HG03066 (cell line): Measurements from ENCODE around the gene KIAA0232.
"Not testable (repeated sequence)": the region's sequence is repeated elsewhere in the genome, so short reads cannot be mapped to it uniquely, and the experiment has no call there.

Experiments used
- ATAC-seq: cut with Tn5 transposase; IDR thresholded peaks from one replicate; pipeline ENCODE4 v1.9.1; 2021; ENCODE audit warnings: low read depth; ENCODE audit not compliant: unreplicated experiment

KIAA0232 gene

DNA sequence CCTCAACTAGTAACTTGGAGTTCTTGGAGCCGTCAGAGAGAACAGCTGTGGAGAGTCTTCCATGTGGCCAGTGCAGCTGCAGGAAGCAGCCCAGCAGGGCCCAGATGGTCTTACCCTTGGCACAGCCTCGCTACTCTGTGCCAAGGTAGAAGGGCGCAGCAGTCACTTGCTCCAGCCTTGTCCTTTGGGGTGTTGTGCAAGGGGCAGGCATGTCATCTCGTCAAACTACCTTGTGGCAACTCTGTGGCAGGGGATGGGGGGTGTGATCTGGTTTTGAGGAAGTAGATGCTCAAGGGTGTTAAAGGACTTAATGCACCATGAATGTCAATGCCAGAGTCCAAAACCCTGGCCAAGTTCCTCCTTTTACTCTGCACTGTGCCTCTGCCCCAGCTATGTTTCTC lies 92.9 kb downstream of the KIAA0232 start:
- ATAC-seq = no peak

- ATAC-seq = no peak
These were observed 93.9 kb downstream of the KIAA0232 start for GRCh38 chr4:6876440-6876839.

DNA sequence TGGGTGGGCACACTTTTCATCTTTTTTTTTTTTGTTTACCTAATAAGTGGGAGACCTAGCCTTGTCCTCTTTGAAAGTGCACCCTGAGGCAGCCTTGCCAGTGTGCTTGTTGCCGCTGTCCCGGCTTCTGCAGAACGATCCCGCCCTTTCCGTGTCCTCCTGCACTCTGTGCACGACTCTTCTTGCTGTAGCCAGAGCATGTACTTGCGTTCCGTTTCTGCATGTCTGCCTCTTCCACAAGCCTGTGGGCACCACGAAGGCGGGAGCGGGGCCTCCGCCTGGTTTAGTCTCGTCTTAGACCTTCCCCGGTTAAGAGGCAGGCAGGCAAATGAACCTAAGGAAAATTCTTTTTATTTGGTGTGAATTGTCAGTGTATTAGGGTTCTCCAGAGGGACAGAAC lies 94.5 kb downstream of the KIAA0232 start:
- no peak for ATAC-seq

DNA sequence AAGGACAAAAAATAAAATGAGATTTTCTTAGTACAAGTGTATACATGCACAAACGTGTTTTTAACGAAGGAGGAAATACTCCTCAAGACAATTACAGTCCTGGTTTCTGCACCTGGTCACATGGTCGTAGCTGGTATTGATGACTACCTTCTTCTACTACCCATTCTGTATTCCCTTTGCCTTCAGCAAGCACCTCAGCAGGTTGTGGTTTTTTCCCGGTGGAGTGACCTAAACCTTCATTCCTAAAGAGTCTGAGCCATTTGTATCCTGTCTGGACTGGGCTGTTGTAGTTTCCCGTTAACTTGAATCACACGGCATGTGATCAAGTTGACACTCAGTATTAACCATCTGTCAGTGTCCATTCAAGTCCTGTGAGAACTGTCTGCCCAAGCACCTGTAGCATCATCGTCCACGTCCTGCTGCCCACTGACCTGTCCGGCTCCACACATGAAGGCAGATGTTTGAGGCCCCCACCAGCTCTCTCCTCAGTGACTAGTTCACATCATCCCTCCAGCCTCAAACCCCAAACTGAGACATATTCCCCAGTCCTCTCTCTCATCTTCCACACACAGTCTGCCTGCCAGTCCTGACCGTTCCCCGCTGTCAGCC lies 96.0 kb downstream of the KIAA0232 start:
- no peak for ATAC-seq

DNA sequence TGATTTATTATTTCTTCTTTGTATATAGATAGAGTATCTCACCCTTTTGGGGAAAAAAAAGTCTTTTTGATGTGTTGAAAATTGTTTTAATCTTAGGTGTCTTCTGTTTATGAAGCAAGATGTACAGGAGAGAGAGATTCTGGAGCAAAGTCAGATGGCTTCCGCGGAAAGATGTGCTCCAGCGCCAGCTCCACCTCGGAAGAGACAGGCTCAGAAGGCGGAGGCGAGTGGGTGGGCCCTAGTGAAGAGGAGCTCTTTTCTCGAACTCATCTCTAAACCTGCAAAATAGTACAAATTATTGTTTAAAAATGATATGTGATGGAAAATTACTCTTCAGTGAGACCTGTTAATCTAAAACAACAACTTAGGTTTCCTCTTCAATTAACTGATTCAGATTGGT lies 98.2 kb downstream of the KIAA0232 start:
- no peak for ATAC-seq

DNA sequence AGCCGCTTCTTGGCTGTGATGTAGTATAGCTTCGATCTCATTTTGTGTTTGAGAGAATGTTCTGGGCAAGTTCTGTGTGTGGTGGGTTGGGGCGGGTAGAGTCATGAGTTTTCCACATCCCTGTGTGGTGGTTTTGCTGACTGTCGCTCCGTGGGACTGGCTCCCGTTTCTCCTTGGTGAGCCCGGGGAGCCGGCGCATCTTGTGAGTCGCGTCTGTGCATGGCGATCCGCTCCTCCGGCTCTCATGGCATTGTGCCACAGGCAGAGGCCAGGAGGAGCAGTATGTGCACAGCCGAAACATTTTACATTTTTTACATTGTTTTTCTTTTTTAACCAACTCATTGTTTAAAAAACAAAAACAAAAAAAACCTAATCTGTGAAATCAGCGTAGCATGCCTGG lies 99.4 kb downstream of the KIAA0232 start:
- ATAC-seq = no peak

GRCh38 chr4:6884341-6884870 lies 101.9 kb downstream of the KIAA0232 start:
- no peak for ATAC-seq

DNA sequence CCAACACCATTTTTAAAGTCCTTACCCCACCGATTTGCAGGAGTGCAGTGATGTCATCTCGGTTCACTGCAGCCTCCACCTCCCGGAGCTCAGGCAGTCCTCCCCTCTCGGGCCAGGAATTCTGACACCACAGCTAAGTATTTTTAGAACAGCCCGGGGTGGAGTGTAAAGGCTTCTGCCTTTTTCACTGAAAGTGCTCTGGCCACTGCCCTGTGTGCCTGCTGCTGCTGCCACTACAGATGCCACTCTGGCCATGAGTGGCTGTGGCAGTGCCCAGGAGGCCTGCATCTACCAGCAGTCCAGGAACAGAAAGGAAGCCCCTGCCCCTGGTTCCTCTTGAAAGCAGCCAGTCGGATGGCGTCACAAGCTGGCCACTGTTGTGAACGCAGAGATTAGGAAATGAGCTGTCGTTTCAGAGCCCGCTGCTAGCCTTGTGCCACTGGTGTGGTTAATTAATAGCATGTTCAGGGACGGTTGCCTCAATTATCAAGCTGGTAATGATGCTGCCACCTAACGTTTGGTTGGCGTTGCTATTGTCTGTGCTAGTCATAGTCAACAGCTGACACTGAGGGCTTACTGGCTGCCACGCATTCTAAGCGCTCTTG lies 103.5 kb downstream of the KIAA0232 start:
- no peak for ATAC-seq

- ATAC-seq = no peak
These were observed 104.4 kb downstream of the KIAA0232 start for GRCh38 chr4:6886886-6887285.

DNA sequence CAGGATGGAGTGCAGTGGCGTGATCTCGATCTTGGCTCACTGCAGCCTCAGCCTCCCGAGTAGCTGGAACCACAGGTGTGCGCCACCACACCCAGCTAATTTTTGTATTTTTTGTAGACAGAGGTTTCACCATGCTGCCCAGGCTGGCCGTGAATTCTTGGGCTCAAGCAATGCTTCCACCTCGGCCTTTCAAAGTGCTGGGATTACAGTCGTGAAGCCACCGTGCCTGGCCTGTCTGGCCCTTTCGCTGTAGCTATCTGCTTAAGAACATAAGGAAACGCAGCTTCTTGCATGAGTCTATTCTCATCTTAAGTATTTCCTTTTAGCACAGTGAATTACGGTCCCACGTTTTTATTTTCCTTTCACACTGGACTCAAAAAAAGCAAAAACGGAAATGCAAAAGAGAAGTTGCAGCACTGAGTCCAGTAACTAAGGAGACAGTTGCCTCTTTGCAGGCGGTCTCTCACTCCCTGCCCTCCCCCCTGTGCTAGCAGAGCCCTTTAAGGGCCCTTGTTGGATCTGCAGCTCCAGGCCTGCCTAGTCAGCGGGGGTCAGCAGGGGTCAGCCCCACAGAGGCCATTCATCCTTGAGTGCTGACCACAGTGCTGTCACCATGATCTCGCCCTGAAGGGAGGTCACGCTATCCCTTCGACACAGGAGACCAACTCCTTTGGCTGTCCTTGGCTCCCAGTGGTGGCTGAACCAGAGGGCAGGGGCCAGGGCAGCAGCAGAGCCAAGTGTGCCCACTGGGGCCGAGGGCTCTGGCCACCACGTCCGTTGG lies 105.3 kb downstream of the KIAA0232 start:
- ATAC-seq = no peak

DNA sequence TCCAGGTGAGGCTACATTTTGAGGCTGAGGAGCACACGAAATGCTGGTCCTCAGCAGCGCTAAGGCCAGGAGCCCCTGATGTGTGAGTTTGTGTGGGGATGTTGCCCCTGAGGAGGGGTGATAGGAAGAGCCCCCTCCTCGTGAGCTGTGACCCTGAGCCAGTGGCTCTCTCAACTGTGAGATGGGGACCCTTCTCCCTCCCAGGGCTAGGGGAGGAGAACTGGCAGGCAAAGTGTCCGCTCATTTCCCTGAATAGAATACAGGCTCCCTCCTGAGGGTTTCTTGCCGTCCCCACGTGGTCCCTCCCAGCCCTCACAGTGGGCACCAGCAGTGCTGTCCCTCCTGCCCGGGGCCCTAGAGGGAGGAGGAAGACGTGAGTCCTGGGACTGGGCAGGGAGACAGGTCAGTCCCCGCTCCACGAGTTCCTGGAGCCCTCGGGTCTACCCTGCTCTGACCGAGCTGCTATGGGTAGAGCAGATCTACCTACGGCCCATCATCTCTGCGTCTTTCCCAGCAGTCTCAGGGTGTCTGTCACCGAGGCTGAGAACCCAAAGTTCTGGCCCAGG lies 106.1 kb downstream of the KIAA0232 start:
- no peak for ATAC-seq

- ATAC-seq = no peak
These were observed 106.7 kb downstream of the KIAA0232 start for GRCh38 chr4:6889101-6889735.

GRCh38 chr4:6889736-6890324 lies 107.3 kb downstream of the KIAA0232 start:
- no peak for ATAC-seq

GRCh38 chr4:6890358-6890757 lies 107.8 kb downstream of the KIAA0232 start:
- no peak for ATAC-seq

- not testable (repeated sequence) for ATAC-seq
These were observed 108.4 kb downstream of the KIAA0232 start for GRCh38 chr4:6890971-6891370.

- no peak for ATAC-seq
These were observed 109.1 kb downstream of the KIAA0232 start for GRCh38 chr4:6891436-6892170.

DNA sequence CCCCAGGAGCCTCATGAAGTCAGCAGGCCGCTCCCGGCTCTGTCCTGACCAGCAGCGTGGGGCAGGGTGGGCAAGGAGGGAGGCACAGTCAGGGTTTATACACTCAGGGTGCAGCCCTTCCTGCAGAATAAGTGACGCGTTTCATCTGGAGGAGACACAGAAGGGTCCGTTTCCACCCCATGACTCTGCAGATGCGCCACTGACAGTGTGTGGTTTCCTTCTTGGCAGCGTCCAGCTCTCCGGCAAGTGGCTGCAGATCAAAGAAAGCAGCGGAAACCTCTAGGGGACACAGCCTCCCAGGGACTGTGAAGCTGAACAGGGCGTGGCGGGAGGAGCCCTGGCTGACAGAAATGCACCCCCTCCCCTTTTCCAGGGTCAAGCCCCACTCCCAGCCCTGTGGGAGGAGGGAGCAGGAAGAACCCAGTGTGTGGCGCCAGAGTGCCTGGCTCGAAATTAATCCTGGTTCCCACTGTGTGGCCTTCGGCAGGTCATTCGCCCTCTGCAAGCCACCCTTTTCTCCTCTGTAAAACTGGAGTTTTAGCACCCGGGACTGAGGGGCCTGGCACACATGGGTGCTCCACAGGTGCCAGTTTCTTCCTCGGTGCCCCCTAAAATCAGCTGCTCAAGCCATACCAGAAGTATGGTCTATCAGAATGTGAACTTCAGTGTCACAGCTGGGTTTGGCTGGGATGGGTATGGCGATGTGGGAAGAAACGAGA lies 109.8 kb downstream of the KIAA0232 start:
- ATAC-seq = no peak

- ATAC-seq = no peak
These were observed 110.3 kb downstream of the KIAA0232 start for GRCh38 chr4:6892909-6893202.

DNA sequence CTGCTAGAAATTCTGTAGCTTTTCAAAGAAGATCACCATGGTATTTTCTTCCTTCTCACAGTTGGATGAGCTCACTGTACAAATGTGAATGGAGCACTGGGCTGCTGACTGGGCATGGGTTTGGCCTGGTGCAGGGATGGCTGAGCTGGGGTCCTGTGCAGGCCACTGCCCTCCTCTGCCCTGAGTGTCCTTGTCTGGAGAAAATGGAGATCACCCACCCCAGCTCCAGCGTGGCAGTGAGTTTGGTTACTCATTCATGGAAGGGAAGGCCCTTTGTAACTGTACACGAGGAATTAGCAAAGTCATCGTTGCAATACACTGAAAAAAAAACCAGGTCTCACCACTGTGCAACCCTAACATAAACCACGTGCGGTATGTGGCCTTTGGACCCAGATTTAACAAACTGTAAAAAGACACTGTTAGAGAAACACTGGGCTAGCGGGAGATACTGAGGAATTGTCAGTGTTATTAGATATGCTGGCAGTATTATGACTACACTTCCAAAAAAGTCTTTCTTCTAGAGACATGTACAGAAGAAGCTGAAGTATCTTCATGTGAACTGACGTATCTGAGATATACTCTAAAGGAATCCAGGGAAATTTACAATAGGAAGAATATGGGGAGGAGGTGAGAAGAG lies 111.0 kb downstream of the KIAA0232 start:
- ATAC-seq = no peak
